IMR-90 (cell line): ENCODE data around the gene ELFN2. TPM values are rescaled to one million over a fixed set of nuclear protein-coding genes. Genes with fewer than 3 reads are reported as not detected.

Experiments
- ATAC-seq: fragments of 200-7000 bp; cut with Tn5 transposase; 2 replicates; pipeline ENCODE4 v1.9.1; 2020; ENCODE audit warnings: low read depth, mild to moderate bottlenecking, moderate library complexity
- BruUV-seq: library from RNA; stranded (reverse); fragments of 400-500 nt; replicated peaks from 2 replicates; lab custom pipeline; 2021; lab: Mats Ljungman, UMichigan
- CTCF ChIA-PET: fragments of 300-600 bp; formaldehyde crosslinking; extraction: SDS; loops from one replicate; lab custom pipeline; 2021; ENCODE audit warnings: antibody characterized with exemption; lab: Yijun Ruan, JAX
- POLR2A ChIA-PET: fragments of 300-600 bp; sonication (Branson Sonifier 250); formaldehyde crosslinking; loops from one replicate; lab custom pipeline; 2022; ENCODE audit warnings: antibody characterized with exemption; ENCODE audit not compliant: unreplicated experiment; lab: Charles Lee
- DNase-seq: peaks from one replicate; pipeline ENCODE4 v3.0.0; 2013
- H2AFZ ChIP-seq: replicated peaks from 2 replicates; pipeline ENCODE3; 2013; ENCODE audit warnings: low read length, mild to moderate bottlenecking; ENCODE audit not compliant: poor library complexity
- H2AK5ac ChIP-seq: 2 replicates; pipeline ENCODE4 v1.6.1; 2013; ENCODE audit warnings: low read depth, low read length, inconsistent platforms
- H2AK9ac ChIP-seq: replicated peaks from 2 replicates; pipeline ENCODE3; 2013; ENCODE audit warnings: mild to moderate bottlenecking, low read depth, low read length, moderate library complexity; ENCODE audit not compliant: poor library complexity
- H2BK120ac ChIP-seq: 2 replicates; pipeline ENCODE4 v1.6.1; 2013; ENCODE audit warnings: low read depth, low read length, inconsistent platforms
- H2BK15ac ChIP-seq: 3 replicates; pipeline ENCODE4 v1.6.1; 2013; ENCODE audit warnings: low read depth, low read length, inconsistent platforms
- H2BK20ac ChIP-seq: 2 replicates; pipeline ENCODE4 v1.6.1; 2013; ENCODE audit warnings: low read depth, mild to moderate bottlenecking, inconsistent platforms, low read length, moderate library complexity
- H2BK5ac ChIP-seq: 2 replicates; pipeline ENCODE4 v1.6.1; 2013; ENCODE audit warnings: mild to moderate bottlenecking, low read depth, low read length, inconsistent platforms; ENCODE audit not compliant: poor library complexity, severe bottlenecking
- H3K14ac ChIP-seq: replicated peaks from 2 replicates; pipeline ENCODE4 v1.6.1; 2013; ENCODE audit warnings: low read depth, low read length, inconsistent platforms
- H3K18ac ChIP-seq: 2 replicates; pipeline ENCODE4 v1.6.1; 2013; ENCODE audit warnings: low read depth, low read length, control low read depth
- H3K23ac ChIP-seq: 2 replicates; pipeline ENCODE4 v1.6.1; 2013; ENCODE audit warnings: low read depth, low read length, inconsistent platforms
- H3K27ac ChIP-seq: 2 replicates; pipeline ENCODE4 v1.5.1; 2013; ENCODE audit warnings: mild to moderate bottlenecking, control low read depth, low read length; ENCODE audit not compliant: insufficient read depth
- H3K27me3 ChIP-seq: 2 replicates; pipeline ENCODE4 v1.6.1; 2013; ENCODE audit warnings: low read length; ENCODE audit not compliant: control insufficient read depth, insufficient read depth
- H3K36me3 ChIP-seq: 2 replicates; pipeline ENCODE4 v1.6.1; 2013; ENCODE audit warnings: low read length, mixed read lengths; ENCODE audit not compliant: control insufficient read depth, insufficient read depth
- H3K4ac ChIP-seq: 2 replicates; pipeline ENCODE4 v1.6.1; 2013; ENCODE audit warnings: low read depth, low read length, inconsistent platforms
- H3K4me1 ChIP-seq: 2 replicates; pipeline ENCODE4 v1.6.1; 2013; ENCODE audit warnings: low read length, mixed read lengths; ENCODE audit not compliant: control insufficient read depth, insufficient read depth
- H3K4me2 ChIP-seq: 2 replicates; pipeline ENCODE4 v1.6.1; 2013; ENCODE audit warnings: low read depth, mild to moderate bottlenecking, control low read depth, low read length, moderate library complexity
- H3K4me3 ChIP-seq: 2 replicates; pipeline ENCODE4 v1.5.1; 2013; ENCODE audit warnings: low read depth, mild to moderate bottlenecking, control low read depth, low read length, moderate library complexity; ENCODE audit not compliant: insufficient read depth
- H3K56ac ChIP-seq: 2 replicates; pipeline ENCODE4 v1.6.1; 2013; ENCODE audit warnings: low read length, inconsistent platforms; ENCODE audit not compliant: insufficient read depth; ENCODE audit errors: extremely low read depth
- H3K79me1 ChIP-seq, 2 experiments: 2 replicates each; pipeline ENCODE4 v1.6.1; 2013; ENCODE audit warnings: low read length in 2 of 2, inconsistent platforms in 1 of 2, low read depth in 1 of 2
- H3K9ac ChIP-seq: 2 replicates; pipeline ENCODE4 v1.6.1; 2013; ENCODE audit warnings: low read depth, low read length, control low read depth
- H3K9me1 ChIP-seq: 2 replicates; pipeline ENCODE4 v1.6.1; 2013; ENCODE audit warnings: low read length, inconsistent platforms; ENCODE audit not compliant: insufficient read depth
- H3K9me3 ChIP-seq: 2 replicates; pipeline ENCODE4 v1.6.1; 2013; ENCODE audit warnings: low read length; ENCODE audit not compliant: control insufficient read depth, insufficient read depth
- H4K20me1 ChIP-seq: 2 replicates; pipeline ENCODE4 v1.6.1; 2013; ENCODE audit warnings: low read length, inconsistent platforms; ENCODE audit not compliant: insufficient read depth
- H4K5ac ChIP-seq: 2 replicates; pipeline ENCODE4 v1.6.1; 2013; ENCODE audit warnings: mild to moderate bottlenecking, low read depth, low read length, control low read depth
- H4K8ac ChIP-seq, 2 experiments: 2 replicates each; pipeline ENCODE4 v1.6.1; 2013; ENCODE audit warnings: low read depth in 2 of 2, low read length in 2 of 2, control low read depth in 1 of 2, inconsistent platforms in 1 of 2
- H4K91ac ChIP-seq: 2 replicates; pipeline ENCODE4 v1.6.1; 2013; ENCODE audit warnings: low read depth, low read length, inconsistent platforms; ENCODE audit not compliant: insufficient read depth
- BHLHE40 ChIP-seq: fragments of 150-350 bp; IDR thresholded peaks from 2 replicates; pipeline ENCODE4 v1.6.1; 2016; ENCODE audit warnings: mild to moderate bottlenecking, low read depth, low read length
- CEBPB ChIP-seq: IDR thresholded peaks from 2 replicates; pipeline ENCODE4 v1.6.1; 2012; ENCODE audit warnings: low read depth, low read length, improper control_type of control experiment
- CHD1 ChIP-seq: IDR thresholded peaks from 2 replicates; pipeline ENCODE4 v1.6.1; 2012; ENCODE audit warnings: low read depth, low read length, improper control_type of control experiment
- CTCF ChIP-seq: conservative IDR thresholded peaks from 2 replicates; pipeline ENCODE4 v1.5.1; 2012; ENCODE audit warnings: mild to moderate bottlenecking, low read depth, low read length, improper control_type of control experiment
- ELK1 ChIP-seq: fragments of 150-350 bp; IDR thresholded peaks from 2 replicates; pipeline ENCODE4 v1.6.1; 2016; ENCODE audit warnings: low read depth, mild to moderate bottlenecking, low read length, moderate library complexity, borderline replicate concordance
- FOS ChIP-seq: fragments of 150-350 bp; IDR thresholded peaks from 2 replicates; pipeline ENCODE4 v1.6.1; 2016; ENCODE audit warnings: low read depth, low read length
- MAFK ChIP-seq: IDR thresholded peaks from 2 replicates; pipeline ENCODE4 v1.6.1; 2012; ENCODE audit warnings: low read depth, low read length, improper control_type of control experiment
- MAZ ChIP-seq: IDR thresholded peaks from 2 replicates; pipeline ENCODE4 v1.6.1; 2012; ENCODE audit warnings: low read depth, mild to moderate bottlenecking, low read length, improper control_type of control experiment, moderate library complexity, borderline replicate concordance
- MXI1 ChIP-seq: IDR thresholded peaks from 2 replicates; pipeline ENCODE4 v1.6.1; 2012; ENCODE audit warnings: low read depth, mild to moderate bottlenecking, low read length, moderate library complexity, borderline replicate concordance
- NFE2L2 ChIP-seq: fragments of 150-350 bp; IDR thresholded peaks from 2 replicates; pipeline ENCODE4 v1.6.1; 2016; ENCODE audit warnings: low read depth, mild to moderate bottlenecking, low read length
- POLR2A ChIP-seq: IDR thresholded peaks from 2 replicates; pipeline ENCODE4 v1.6.1; 2012; ENCODE audit warnings: mild to moderate bottlenecking, low read depth, low read length
- RAD21 ChIP-seq: IDR thresholded peaks from 2 replicates; pipeline ENCODE4 v1.6.1; 2012; ENCODE audit warnings: low read length, improper control_type of control experiment
- RFX5 ChIP-seq: IDR thresholded peaks from 2 replicates; pipeline ENCODE4 v1.8.0; 2012; ENCODE audit warnings: low read depth, mild to moderate bottlenecking, low read length, moderate library complexity
- SMC3 ChIP-seq: fragments of 150-350 bp; IDR thresholded peaks from 2 replicates; pipeline ENCODE4 v1.6.1; 2016; ENCODE audit warnings: low read depth, mild to moderate bottlenecking, antibody characterized with exemption, low read length, moderate library complexity
- USF2 ChIP-seq: fragments of 150-350 bp; IDR thresholded peaks from 2 replicates; pipeline ENCODE4 v1.6.1; 2017; ENCODE audit warnings: mild to moderate bottlenecking, antibody characterized with exemption, low read length, low read depth
- WGBS, 2 experiments: methylation state at CpG; one replicate each; pipeline versions ENCODE4 v1.1.5 to v1.1.7; 2013; ENCODE audit warnings: missing lambda C conversion rate in 2 of 2; ENCODE audit not compliant: insufficient read length in 1 of 2; ENCODE audit errors: extremely low coverage in 2 of 2; 5-methylcytosine and 5-hydroxymethylcytosine counted together
- dilution Hi-C: fragments of 300-500 bp; cut with HindIII; formaldehyde crosslinking; loops from one replicate; pipeline ENCODE4 v1.14.3; 2018; ENCODE audit warnings: low sequenced_read_pairs; ENCODE audit not compliant: unreplicated experiment
- in situ Hi-C: fragments of 300-500 bp; cut with MboI; formaldehyde crosslinking; loops from 3 replicates; pipeline ENCODE4 v1.14.3; 2019; ENCODE audit warnings: low sequenced_read_pairs, inconsistent platforms, mixed read lengths
- intact Hi-C: fragments of 100-400 bp; cut with micrococcal nuclease; formaldehyde crosslinking; loops from 2 replicates; pipeline ENCODE4 v1.10.0; 2022
- polyA plus RNA-seq, 3 experiments: library from polyadenylated mRNA; depleted of rRNA; stranded (reverse); fragments of >200 nt; gene quantifications; 2 replicates each; pipeline ENCODE4 v1.2.3, GENCODE V29; 2012; ENCODE audit warnings: low replicate concordance in 1 of 3
- total RNA-seq: library from RNA; depleted of rRNA; stranded (reverse); fragments of >200 nt; gene quantifications from 2 replicates; pipeline ENCODE4 v1.2.3, GENCODE V29; 2012

The ELFN2 gene
- total and polyA plus RNA-seq, 2 of the 4 experiments (the other 2 are of a cell fraction): 0.72 to 5.0 TPM

GRCh38 chr22:37331856-37332536 is 95.3 kb downstream of the ELFN2 start:
- peaks cover 31% of the 10 kb centered on the region for H3K4me1 ChIP-seq
- CTCF ChIA-PET: no interaction called here
- TF ChIP-seq NFE2L2: no peak
- TF ChIP-seq CEBPB: no peak
- TF ChIP-seq ELK1: no peak
- TF ChIP-seq MAFK: no peak
- TF ChIP-seq MAZ: no peak
- TF ChIP-seq CHD1: no peak
- no peak for TF ChIP-seq MXI1
- no peak for TF ChIP-seq SMC3
- TF ChIP-seq RFX5: no peak
- TF ChIP-seq FOS: no peak
- no peak for TF ChIP-seq USF2
- no peak for TF ChIP-seq RAD21
- no peak for TF ChIP-seq BHLHE40
- TF ChIP-seq CTCF: no peak
- TF ChIP-seq POLR2A: no peak

More at GRCh38 chr22:37331856-37332536, 95.3 kb downstream of the ELFN2 start:
- in situ Hi-C loops: no loop called here
- peak overlapping the region; percentile 20 for H2AK9ac ChIP-seq
- DNase-seq: peak; percentile 38
- peak overlapping the region; percentile 77; the same call in 1 of the 2 replicates for H2BK120ac ChIP-seq
- no peaks in the 10 kb centered on the region for H3K79me1 ChIP-seq
- H2AFZ ChIP-seq: peak overlapping the region; percentile 4
- no peak overlapping the region for H3K4me2 ChIP-seq
- H3K4ac ChIP-seq: peak overlapping the region; percentile 52; the same call in 1 of the 2 replicates
- no peak overlapping the region for H2BK5ac ChIP-seq
- 100% methylated on average over 1 of the region's 9 CpGs; no CpG with 5 or more reads in 1 of the 2 experiments for WGBS, 2 experiments
- no peak overlapping the region for H3K4me3 ChIP-seq
- H3K18ac ChIP-seq: no peak overlapping the region
- H4K20me1 ChIP-seq: no peaks in the 10 kb centered on the region
- peaks cover 19% of the 10 kb centered on the region for H3K9me1 ChIP-seq
- no peak overlapping the region for H3K56ac ChIP-seq
- H2BK15ac ChIP-seq: no peak overlapping the region; the same call in 2 of the 3 replicates
- H3K14ac ChIP-seq: no peak overlapping the region
- dilution Hi-C loops: no loop called here
- peaks cover 12% of the 10 kb centered on the region for H3K27me3 ChIP-seq
- 0 out of 2 replicates have a peak overlapping the region, but pooled peaks have one; percentile 81 for H2BK20ac ChIP-seq
- no peak overlapping the region for H4K91ac ChIP-seq
- POLR2A ChIA-PET: no interaction called here
- H3K23ac ChIP-seq: no peak overlapping the region
- intact Hi-C loops: no loop called here
- H4K5ac ChIP-seq: no peak overlapping the region
- no peak overlapping the region for H3K9ac ChIP-seq
- H4K8ac ChIP-seq: no peak overlapping the region
- no TSS peak for BruUV-seq
- peak overlapping the region; percentile 95 for H2AK5ac ChIP-seq
- H3K27ac ChIP-seq: no peak overlapping the region
- no peaks in the 10 kb centered on the region; the same call in 1 of the 2 replicates for H3K9me3 ChIP-seq
- H3K36me3 ChIP-seq: no peaks in the 10 kb centered on the region
- no peak for ATAC-seq
